ENCODE results near the gene TM9SF3.

TM9SF3 gene

GRCh38 chr10:96500050-96500449 is 86.8 kb downstream of the TM9SF3 start:
- CTCF ChIA-PET, result interaction anchor here (0.7 to 1.4 kb wide), 2 partner anchors 11 to 134 kb away, joined by 3 to 11 read pairs; no protein-coding TSS in a partner anchor
- POLR2A ChIA-PET (ENCODE audit: low non-redundant PET), result no interaction called here
- DNase-seq (ENCODE audit: low spot score), result no peak
- TF ChIP-seq CTCF (conservative IDR thresholded peaks at IDR 0.05; ENCODE audit: low read depth), result no peak
- H3K27ac ChIP-seq, result no peak overlapping the region

GRCh38 chr10:96497391-96497790 is 89.4 kb downstream of the TM9SF3 start:
- no peak for TF ChIP-seq CTCF (conservative IDR thresholded peaks at IDR 0.05; ENCODE audit: low read depth)
- ChIA-PET CTCF (interaction anchor here (1.7 kb wide), 1 partner anchor 16 kb away, joined by 8 read pairs; the partner anchor contains the start of gene TLL2), POLR2A (ENCODE audit: low non-redundant PET) (no interaction called here)
- no peak for DNase-seq (ENCODE audit: low spot score)
- no peak overlapping the region for H3K27ac ChIP-seq

- POLR2A ChIA-PET (ENCODE audit: low non-redundant PET), result no interaction called here
- TF ChIP-seq CTCF (conservative IDR thresholded peaks at IDR 0.05; ENCODE audit: low read depth), result no peak
- CTCF ChIA-PET, result interaction anchor here (1.1 to 1.2 kb wide), 2 partner anchors 10 to 17 kb away, joined by 4 to 5 read pairs; partner anchors contain the start of gene TLL2
Measured at GRCh38 chr10:96496281-96496925, 90.4 kb downstream of the TM9SF3 start.

GRCh38 chr10:96495544-96495943 is 91.3 kb downstream of the TM9SF3 start:
- POLR2A ChIA-PET (ENCODE audit: low non-redundant PET), result no interaction called here
- TF ChIP-seq CTCF (conservative IDR thresholded peaks at IDR 0.05; ENCODE audit: low read depth), result no peak
- no peak overlapping the region for H3K27ac ChIP-seq
- CTCF ChIA-PET, result interaction anchor here (1.1 to 1.2 kb wide), 2 partner anchors 11 to 18 kb away, joined by 4 to 5 read pairs; partner anchors contain the start of gene TLL2
- no peak for DNase-seq (ENCODE audit: low spot score)

More at GRCh38 chr10:96496281-96496925, 90.4 kb downstream of the TM9SF3 start:
- DNase-seq (ENCODE audit: low spot score), result no peak
- H3K27ac ChIP-seq, result no peak overlapping the region

- no peak for DNase-seq (ENCODE audit: low spot score)
- ChIA-PET CTCF (interaction anchor here (1.0 kb wide), 1 partner anchor 19 kb away, joined by 3 read pairs; no protein-coding TSS in a partner anchor), POLR2A (ENCODE audit: low non-redundant PET) (interaction anchor here (0.5 kb wide), 1 partner anchor 82 kb away, joined by 3 read pairs; no protein-coding TSS in a partner anchor)
Measured at GRCh38 chr10:96494694-96495093, 92.1 kb downstream of the TM9SF3 start.

More at GRCh38 chr10:96494694-96495093, 92.1 kb downstream of the TM9SF3 start:
- no peak overlapping the region for H3K27ac ChIP-seq
- no peak for TF ChIP-seq CTCF (conservative IDR thresholded peaks at IDR 0.05; ENCODE audit: low read depth)

Measured in RWPE1 (cell line).